Thoracic aorta endothelial cell (primary cell): ENCODE measurements around the gene LDB2. TPM values are rescaled to one million over a fixed set of nuclear protein-coding genes. Genes with fewer than 3 reads are reported as not detected.

ENCODE experiments used
- total RNA-seq: library from RNA; depleted of rRNA; stranded (reverse); fragments of >200 nt; gene quantifications from 2 replicates; pipeline ENCODE4 v1.2.3, GENCODE V29; 2012

The LDB2 gene
- total RNA-seq: 117 and 201 TPM in 2 replicates

GRCh38 chr4:16897991-16898827 lies at the start of gene LDB2:
LDB2 (minus strand) TSS chr4:16898645.

